RPMI7951 (cell line): ENCODE data around the gene RILPL1. TPM values are rescaled to one million over a fixed set of nuclear protein-coding genes. Genes with fewer than 3 reads are reported as not detected.
"Not testable (repeated sequence)": the region's sequence is repeated elsewhere in the genome, so short reads cannot be mapped to it uniquely, and the experiment has no call there.

Experiments
- DNase-seq: peaks from one replicate; pipeline ENCODE4 v3.0.0-alpha.2; 2012; ENCODE audit warnings: low read depth
- total RNA-seq: library from RNA; depleted of rRNA; stranded (reverse); fragments of >200 nt; shearing (Covaris generic); gene quantifications from 2 replicates; pipeline ENCODE4 v1.2.3, GENCODE V29; 2014

Gene RILPL1
- total RNA-seq, 1 experiment from 2014 or later, result 10.3 TPM

GRCh38 chr12:123494124-123494851, 39.2 kb downstream of the RILPL1 start:
- DNase-seq, result no peak

- not testable (repeated sequence) for DNase-seq
Measured at GRCh38 chr12:123492339-123493039, 41.0 kb downstream of the RILPL1 start.

GRCh38 chr12:123491481-123491880, 42.0 kb downstream of the RILPL1 start:
- DNase-seq, result no peak

- no peak for DNase-seq
Measured at GRCh38 chr12:123491056-123491455, 42.5 kb downstream of the RILPL1 start.

GRCh38 chr12:123490089-123490488, 43.4 kb downstream of the RILPL1 start:
- DNase-seq, result no peak

DNA sequence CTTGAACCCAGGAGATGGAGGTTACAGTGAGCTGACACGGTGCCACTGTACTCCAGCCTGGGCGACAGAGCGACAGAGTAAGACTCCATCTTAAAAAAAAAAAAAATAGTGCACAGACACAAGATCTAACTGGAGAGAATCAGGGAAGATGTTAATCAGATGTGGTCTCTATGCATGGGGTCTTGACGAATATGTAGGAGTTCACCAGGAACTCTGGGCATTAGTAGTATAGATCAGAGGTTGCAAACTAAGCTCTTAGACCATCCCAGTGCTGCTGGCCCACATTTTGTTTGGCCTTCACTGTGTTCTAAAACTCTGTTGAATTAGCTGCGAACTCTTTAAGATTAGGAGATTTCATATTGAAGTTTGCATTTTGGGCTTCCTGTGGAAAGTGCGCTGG, 43.9 kb downstream of the RILPL1 start:
- DNase-seq, result no peak

DNA sequence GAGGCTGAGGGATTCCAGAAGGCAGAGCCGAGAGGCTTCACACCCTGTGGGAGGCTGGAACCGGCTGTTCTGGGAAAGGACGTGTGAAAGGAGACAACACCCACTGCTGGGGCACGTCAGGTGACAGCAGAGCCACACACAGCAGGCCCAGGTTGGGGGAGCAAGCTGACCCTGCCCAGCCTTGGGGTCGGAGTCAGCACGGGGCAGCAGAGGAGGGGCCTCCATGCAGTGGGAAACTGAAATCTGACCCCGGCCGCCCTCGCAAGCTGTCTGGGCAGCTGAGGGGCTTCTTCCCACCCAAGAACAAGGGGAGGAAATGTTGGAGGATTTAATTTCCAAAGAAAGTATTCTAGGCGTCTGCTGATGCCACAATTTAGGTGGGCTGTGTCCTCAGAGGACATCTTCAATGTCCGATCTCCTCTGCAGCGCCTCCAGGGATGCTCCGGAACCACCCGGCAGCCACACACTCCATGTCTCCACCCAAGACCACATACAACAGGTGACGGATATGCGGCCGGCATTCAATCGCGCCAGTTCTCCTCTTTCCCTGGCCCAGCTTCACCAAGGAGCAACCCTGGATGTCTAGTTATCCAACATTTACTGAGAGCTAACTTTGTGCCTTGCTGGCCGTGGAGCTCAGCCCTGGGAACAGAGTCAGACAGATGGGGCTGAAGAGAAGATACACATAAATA, 44.8 kb downstream of the RILPL1 start:
- DNase-seq, result no peak

DNA sequence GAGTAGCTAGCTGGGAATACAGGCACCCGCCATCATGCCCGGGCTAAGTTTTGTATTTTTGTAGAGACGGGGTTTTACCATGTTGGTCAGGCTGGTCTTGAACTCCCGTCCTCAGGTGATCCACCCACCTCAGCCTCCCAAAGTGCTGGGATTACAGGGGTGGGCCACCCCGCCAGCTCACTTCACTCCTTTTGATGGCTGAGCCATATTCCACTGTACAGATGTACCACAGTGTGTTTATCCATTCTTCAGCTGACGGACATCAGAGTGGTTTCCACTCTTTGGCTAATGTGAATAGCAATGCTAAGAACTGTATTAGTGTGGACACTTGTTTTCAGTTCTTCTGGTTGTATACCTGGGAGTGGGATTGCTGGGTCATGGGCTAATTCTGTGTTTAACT, 46.1 kb downstream of the RILPL1 start:
- DNase-seq, result no peak

- DNase-seq, result no peak
Measured at GRCh38 chr12:123485756-123486155, 47.8 kb downstream of the RILPL1 start.

- no peak for DNase-seq
Measured at GRCh38 chr12:123483602-123484248, 49.8 kb downstream of the RILPL1 start.

GRCh38 chr12:123482876-123483275, 50.6 kb downstream of the RILPL1 start:
- DNase-seq, result no peak

GRCh38 chr12:123481251-123481650, 52.3 kb downstream of the RILPL1 start:
- DNase-seq, result not testable (repeated sequence)

GRCh38 chr12:123479442-123480180, 53.9 kb downstream of the RILPL1 start:
- peak; percentile 36 for DNase-seq

GRCh38 chr12:123478762-123479161, 54.8 kb downstream of the RILPL1 start:
- DNase-seq, result peak; percentile 80

- DNase-seq, result no peak
Measured at GRCh38 chr12:123478069-123478468, 55.5 kb downstream of the RILPL1 start.

GRCh38 chr12:123475246-123475703, 58.2 kb downstream of the RILPL1 start:
- no peak for DNase-seq

- no peak for DNase-seq
Measured at GRCh38 chr12:123474485-123475245, 58.9 kb downstream of the RILPL1 start.

- DNase-seq, result no peak
Measured at GRCh38 chr12:123472438-123472849, 61.1 kb downstream of the RILPL1 start.

GRCh38 chr12:123471374-123472068, 62.0 kb downstream of the RILPL1 start:
- peak; percentile 35 for DNase-seq

- DNase-seq, result no peak
Measured at GRCh38 chr12:123469978-123470377, 63.5 kb downstream of the RILPL1 start.
